Activated CD8-positive, alpha-beta memory T cell treated with anti-CD3 and anti-CD28 coated beads for 4 hours (primary cell): Measurements from ENCODE around the gene SLC26A1.

ENCODE experiments used
- DNase-seq, 2 donors: peaks; one replicate each; pipeline ENCODE4 v3.0.0-alpha.2; 2020; ENCODE audit warnings: low read depth in 2 of 2

SLC26A1 gene

DNA sequence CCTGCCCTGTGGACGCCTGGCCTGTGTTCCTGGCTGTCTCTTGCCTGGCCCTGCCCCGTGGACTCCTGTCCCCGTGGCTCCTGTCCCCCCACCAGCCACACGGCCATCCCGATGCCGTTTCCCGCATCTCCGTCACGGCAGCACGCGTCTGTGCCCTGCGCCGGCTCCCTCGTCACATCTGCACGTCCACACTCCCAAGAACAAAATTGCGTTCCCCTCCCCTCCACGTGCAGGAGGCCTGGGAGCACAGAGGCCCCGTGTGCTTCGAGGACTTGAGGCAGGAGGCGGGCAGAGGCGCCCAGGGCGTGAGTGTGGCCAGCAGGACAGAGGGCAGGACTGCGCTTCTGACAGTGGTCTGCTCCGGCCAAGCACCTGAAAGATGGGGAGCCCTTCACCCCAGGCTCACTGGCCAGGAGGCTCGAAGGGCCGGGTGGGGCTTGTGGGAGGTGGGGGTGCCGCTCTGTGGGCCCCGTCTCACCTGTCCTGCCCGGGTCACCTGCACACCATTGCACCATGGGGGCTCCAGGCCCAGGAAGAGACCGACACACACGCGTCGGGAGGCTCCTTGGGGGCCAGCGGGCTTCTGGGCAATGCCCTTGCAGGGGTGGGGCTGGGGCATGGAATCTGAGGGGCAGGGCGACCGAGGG, 35.5 kb upstream of the SLC26A1 start:
- DNase-seq = no peak

DNA sequence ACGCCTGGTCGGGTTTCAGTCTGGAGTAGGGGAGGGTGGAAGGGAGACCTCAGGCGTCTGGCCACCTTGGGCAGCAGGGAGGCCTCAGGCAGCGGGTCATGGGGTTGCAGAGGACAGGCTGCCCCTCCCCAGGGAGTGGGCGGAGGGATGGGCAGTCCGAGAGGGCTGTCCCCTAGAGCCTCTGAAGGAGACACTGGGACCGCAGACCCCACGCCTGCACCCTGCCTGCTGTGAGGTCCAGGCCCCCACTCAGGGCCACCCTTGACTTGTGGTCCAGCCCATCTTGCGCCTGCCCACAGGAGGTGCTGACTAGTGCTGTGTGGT, 34.7 kb upstream of the SLC26A1 start:
- DNase-seq = no peak

DNA sequence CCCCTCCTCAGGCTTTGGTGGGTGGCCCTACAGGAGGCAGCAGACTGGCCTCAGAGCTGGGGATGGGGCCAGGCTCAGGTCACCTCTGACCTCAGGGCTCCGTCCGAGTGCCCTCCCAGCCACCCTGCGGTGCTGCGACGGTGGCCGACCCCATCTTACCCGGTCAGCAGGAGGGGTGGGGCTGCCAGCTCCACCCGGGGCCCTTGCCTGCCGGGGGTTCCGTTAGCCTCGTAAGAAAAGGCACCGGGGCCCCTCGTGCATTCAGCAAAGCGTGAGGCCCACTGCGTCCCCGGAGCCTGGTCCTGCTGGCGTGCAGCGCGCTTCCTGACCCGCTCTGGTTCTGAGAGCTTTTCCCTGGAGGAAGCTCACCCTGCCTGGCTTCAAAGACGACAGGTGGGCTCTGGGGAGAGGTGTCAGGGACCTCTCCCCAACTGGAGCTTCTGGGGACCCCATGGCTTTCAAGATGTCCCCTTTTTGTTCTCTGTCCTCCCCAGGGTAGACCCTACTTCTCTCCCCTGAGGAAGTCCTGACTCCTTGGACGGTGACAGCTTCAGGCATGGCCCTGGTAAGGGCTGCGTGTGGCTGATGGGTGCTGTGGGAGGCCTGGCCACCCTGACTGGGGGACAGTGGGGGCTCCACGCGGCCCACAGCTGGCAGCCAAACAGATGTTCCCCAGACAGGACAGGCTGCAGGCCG, 34.2 kb upstream of the SLC26A1 start:
- no peak for DNase-seq

DNA sequence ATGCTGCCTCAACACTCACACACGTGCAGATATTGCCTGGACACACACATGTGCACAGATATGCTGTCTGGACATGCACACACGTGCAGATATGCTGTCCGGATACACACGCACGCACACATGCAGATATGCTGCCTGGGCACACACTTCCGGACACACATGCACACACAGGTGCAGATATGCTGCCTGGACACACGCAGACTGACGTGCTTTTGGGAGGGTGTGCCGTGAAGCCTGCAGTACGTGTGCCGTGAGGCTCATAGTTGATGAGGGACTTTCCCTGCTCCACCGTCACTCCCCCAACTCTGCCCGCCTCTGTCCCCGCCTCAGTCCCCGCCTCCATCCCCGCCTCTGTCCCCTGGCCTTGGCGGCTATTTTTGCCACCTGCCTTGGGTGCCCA, 32.9 kb upstream of the SLC26A1 start:
- no peak for DNase-seq

DNA sequence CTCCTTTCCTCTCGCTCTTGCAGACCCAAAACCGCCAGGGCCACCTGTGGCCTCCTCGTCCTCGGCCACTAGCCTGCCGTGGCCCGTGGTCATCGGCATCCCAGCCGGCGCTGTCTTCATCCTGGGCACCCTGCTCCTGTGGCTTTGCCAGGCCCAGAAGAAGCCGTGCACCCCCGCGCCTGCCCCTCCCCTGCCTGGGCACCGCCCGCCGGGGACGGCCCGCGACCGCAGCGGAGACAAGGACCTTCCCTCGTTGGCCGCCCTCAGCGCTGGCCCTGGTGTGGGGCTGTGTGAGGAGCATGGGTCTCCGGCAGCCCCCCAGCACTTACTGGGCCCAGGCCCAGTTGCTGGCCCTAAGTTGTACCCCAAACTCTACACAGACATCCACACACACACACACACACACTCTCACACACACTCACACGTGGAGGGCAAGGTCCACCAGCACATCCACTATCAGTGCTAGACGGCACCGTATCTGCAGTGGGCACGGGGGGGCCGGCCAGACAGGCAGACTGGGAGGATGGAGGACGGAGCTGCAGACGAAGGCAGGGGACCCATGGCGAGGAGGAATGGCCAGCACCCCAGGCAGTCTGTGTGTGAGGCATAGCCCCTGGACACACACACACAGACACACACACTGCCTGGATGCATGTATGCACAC, 31.8 kb upstream of the SLC26A1 start:
- DNase-seq = no peak

DNA sequence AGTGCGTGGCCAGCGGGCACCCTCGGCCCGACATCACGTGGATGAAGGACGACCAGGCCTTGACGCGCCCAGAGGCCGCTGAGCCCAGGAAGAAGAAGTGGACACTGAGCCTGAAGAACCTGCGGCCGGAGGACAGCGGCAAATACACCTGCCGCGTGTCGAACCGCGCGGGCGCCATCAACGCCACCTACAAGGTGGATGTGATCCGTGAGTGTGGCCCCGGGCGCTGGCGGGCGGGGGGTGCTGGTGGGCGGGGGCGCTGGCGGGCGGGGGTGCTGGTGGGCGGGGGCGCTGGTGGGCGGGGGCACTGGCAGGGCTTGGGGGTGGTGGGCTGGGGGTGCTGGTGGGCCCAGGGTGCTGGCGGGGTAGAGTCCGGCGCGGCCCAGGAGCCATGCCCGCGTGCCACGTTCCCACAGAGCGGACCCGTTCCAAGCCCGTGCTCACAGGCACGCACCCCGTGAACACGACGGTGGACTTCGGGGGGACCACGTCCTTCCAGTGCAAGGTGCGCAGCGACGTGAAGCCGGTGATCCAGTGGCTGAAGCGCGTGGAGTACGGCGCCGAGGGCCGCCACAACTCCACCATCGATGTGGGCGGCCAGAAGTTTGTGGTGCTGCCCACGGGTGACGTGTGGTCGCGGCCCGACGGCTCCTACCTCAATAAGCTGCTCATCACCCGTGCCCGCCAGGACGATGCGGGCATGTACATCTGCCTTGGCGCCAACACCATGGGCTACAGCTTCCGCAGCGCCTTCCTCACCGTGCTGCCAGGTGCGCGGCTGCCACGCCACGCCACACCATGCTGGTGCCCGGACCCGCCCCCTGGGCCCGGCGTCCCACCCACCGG, 30.9 kb upstream of the SLC26A1 start:
- DNase-seq = no peak

DNA sequence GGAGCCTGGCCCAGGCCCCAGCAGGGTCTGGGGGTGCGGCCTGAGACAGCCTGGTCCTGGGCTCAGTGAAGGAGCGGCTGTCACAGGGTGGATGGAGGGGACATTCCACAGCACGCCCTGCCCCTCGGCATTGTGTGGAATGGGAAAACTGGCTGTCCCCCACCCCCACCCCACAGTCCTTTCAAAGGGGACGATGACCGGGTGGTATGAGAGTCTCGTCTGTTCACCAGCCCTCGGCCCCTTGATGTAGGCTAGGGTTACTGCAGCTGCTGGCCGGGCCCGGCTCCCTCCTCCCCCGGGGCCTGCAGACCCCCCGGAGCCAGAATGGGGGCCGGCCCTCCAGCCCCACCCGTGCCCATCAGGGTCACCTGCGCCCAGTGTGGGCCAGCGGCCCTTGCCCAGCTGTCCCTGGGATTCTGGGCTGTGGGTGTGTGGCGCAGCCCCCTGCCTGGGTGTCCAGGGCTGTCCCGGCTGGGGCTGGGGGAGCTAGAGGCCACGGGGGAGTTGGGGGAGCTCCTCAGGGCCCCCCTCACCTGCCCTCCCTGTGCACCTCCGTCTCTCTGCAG, 30.0 kb upstream of the SLC26A1 start:
- DNase-seq = no peak

DNA sequence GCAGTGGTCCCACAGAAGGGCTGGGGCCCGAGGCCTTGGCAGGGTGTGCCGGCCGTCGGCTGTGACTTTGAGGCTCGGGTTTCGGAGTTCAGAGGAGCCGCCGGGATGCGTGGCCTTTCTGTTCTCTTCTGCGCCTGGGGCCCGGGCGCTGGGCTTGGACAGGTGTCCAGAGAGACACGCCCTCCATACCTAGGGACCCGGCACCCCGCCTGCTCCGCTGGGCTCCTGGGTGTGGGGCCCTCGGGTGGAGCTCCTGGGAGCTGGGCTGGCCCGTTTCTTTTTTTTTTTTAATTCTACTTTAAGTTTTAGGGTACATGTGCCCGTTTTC, 29.5 kb upstream of the SLC26A1 start:
- no peak for DNase-seq

DNA sequence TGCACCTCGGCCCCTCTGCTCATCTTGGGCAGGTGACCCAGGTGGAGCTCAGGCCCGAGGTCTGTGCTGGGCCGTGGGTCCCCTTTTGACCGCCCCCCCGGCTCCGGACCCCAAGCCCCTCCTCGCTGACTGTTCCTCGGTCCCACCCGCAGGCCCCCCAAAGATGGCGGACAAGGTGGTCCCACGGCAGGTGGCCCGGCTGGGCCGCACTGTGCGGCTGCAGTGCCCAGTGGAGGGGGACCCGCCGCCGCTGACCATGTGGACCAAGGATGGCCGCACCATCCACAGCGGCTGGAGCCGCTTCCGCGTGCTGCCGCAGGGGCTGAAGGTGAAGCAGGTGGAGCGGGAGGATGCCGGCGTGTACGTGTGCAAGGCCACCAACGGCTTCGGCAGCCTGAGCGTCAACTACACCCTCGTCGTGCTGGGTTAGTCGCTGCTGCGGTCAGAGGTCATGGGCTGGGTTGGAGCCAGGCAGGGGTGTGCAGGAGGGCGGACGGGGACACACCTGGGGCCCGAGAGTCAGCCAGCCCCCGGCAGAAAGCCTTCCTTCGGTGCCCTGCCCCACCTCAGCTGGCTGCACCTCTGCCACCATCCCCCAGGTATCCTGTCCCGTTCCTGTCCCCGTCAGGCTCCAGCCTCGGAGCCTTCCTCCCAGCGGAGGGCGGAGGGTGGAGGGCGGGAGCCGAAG, 29.0 kb upstream of the SLC26A1 start:
- no peak for DNase-seq

DNA sequence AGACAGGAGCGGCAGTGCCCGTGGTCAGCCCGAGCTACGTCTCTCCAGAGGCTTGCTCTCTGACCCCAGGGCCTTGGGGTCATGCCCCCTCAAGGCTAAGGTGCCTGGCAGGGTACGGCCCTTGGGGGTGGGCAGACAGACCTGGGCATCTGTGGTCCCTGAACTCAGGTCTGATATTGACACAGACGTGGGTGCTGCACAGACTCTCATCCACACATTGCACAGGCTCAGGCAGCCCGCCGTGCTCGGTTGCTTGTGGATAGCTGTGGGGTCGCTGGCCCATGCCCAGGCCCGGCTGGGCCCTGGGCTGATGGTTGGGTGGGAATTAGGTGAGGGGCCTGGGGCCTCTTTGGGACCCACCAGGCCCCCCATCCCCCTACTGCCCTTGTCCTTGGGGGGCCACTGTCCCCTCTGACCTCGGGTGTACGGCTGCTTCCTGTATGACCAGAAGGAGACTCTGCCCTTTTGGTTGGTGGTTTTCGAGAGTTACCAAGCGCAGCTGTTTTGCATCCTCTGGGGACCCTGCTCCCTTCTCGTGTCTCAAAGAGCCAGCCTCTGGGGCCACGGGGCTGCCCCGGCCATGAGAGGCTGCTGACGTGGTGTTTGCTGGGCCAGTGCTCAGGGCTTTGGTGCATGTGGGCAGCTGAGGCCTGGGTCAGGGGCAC, 28.3 kb upstream of the SLC26A1 start:
- DNase-seq = no peak

DNA sequence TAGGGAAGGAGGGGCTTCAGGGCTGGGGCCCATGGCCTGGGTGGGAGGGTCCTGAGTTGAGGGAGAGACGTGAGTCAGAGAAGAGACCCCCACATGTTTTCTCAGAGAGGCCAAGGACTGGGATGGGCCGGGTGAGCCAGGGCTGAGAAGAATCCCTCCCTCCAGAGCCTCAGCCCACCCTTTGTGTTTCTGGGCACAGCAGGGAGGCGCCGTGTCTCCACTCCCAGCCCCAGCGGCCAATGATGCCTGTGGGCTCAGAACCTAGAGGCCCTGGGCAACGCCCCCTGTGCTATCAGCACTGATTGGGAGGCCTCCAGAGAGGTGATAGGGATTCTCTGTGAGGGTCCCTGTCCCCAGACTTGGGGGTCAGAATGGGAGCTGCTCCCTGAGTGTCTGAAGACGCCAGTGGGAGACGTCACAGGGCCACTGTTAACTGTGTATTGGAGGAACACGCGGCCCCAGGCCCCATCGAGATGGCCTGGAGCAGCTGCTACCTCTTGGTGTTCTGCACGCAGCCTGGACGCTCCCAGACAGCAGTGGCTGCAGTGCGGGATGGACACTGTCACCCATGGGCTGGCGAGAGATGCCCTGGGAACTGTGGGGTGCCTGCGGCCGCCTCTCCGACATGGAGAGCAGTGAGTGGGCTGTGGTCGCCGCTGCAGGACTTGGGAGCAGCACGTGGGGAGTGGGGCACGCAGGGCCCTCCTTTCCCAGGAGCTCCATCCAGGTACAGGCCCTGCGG, 26.7 kb upstream of the SLC26A1 start:
- DNase-seq = no peak

DNA sequence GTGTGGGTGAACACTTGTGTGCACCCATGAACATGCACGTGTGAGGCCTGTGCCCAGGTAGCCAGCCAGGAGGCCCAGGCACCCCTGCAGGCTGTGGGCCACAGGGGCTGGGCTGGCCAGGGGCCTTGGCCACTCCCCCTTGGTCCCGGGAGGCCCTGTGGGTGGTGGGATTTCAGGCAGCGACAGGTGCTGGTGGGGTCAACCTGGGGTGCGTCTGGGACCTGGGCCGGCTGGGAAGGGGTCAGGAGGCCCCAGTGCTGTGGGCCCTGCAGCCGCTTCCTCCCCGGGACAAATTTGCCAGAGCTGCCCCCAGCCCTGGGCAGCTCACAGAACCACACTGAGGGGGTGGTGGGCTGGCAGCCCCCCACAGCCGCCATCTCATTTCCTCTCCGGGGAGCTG, 26.1 kb upstream of the SLC26A1 start:
- no peak for DNase-seq

DNA sequence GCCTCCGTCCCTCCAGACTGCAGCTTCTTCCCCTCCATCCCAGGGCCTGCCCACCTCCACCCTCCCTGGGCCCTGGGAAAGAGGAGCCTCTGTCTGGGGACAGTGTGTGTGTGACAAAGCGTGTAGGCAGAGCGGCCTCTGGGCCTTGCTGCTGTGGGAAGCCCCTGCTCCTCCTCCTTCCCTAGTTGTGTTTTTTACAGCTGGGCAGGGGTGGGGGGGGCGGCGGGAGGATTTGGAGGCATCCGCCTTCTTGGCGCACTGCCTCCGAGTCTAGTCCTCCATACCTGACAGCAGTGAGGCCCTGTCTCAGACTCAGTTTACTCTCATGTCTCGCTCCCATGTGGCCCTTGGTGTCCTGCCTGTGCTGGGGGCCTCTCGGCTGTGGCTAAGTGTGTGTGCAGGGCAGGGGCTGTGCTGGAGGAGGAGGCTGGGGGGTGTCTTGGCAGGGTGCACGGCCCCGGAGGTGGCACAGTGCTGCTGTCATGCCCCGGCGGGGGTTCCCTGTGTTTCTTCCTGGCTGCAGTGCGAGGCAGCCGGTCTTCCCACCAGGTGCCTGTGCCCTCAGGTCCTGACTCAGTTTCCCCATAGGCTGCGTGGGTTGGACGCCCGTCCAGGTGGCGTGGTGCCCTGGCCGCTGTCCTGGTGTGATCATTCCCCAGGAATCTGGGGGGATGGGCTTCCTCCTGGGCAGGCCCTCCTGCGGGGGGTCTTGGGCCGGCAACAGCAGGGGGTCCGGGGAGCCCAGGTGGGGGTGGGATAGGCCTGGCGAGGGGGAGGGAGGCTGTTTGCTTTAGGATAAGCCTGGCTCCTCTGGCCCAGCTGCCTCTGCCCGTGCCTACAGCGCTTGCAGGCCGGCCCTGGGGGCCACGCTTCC, 25.2 kb upstream of the SLC26A1 start:
- DNase-seq = no peak

DNA sequence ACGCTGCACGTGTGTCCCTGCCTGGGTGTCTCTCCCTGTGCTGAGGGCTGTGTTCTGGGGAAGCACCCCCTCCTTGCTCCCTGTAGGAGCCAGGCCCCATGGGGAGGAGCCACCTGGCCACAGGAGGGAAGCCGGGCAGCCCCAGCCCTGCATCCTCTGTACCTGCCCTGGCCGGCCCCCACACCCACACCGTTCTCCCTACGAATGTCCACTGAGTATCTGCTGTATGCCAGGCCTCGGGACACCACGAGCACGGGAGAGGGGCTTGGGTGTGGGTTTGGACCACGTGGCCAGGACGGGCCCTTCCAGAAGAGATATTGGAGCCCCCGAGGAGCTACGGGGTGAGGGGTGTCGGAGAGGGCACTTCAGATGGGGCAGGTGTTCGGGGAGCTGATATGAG, 24.5 kb upstream of the SLC26A1 start:
- DNase-seq = no peak

DNA sequence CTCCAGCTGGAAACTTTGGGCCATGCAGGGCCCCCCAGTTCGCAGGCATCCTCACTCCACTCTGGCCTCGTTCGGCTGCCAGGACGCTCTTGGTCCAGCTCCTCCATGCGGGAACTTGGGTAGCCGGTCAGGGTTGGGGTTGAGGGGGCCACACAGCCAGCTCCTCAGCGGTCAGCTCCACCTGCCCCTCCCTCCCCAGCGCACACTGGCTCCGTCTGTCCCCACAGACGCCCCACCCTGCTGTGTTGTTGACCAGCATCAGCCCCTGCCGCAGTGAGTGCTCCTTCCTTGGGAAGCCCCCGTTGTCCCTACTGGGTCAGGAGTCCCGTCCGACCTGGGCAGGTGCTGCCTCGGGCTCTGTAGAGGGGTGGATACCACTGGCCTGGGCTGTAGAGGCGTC, 24.0 kb upstream of the SLC26A1 start:
- no peak for DNase-seq

DNA sequence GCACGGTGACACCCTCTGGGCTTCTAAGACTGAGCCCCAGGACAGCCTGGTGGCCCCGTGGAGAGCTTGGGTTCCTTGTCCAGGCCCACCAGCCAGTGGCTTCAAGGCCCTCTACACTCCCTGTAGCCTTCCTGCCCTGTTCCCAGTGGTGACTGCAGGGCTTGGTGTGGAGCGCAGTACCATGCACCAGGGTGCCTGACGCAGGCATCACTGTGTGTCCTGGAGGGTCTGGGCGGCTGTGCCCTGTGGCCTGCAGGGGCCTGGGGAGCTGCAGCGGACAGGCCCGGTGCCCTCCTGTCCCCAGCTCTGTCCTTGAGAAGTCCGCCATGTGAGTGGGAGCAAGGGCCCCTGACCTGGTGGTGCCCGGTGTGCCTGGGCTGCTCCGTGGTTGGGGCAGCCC, 22.5 kb upstream of the SLC26A1 start:
- DNase-seq = no peak

DNA sequence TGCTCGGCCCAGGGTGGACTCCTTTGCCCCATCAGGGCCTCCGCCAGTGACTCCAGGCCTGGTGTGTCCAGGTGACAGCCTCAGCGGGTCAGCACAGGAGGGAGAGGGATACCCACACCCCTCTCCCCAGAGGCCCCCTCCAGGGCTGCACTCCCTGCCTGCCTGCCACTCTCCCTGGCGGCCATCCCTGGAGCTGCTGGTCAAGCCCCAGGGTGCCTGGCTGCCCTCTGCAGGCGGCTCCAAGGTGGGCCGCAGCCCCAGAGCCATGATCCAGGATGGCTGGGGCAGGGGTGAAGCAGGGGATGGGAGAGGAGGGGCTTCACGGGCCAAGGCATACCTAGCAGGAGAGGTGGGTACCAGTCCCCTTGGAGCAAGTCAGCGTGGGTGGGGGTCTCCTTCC, 22.0 kb upstream of the SLC26A1 start:
- no peak for DNase-seq

DNA sequence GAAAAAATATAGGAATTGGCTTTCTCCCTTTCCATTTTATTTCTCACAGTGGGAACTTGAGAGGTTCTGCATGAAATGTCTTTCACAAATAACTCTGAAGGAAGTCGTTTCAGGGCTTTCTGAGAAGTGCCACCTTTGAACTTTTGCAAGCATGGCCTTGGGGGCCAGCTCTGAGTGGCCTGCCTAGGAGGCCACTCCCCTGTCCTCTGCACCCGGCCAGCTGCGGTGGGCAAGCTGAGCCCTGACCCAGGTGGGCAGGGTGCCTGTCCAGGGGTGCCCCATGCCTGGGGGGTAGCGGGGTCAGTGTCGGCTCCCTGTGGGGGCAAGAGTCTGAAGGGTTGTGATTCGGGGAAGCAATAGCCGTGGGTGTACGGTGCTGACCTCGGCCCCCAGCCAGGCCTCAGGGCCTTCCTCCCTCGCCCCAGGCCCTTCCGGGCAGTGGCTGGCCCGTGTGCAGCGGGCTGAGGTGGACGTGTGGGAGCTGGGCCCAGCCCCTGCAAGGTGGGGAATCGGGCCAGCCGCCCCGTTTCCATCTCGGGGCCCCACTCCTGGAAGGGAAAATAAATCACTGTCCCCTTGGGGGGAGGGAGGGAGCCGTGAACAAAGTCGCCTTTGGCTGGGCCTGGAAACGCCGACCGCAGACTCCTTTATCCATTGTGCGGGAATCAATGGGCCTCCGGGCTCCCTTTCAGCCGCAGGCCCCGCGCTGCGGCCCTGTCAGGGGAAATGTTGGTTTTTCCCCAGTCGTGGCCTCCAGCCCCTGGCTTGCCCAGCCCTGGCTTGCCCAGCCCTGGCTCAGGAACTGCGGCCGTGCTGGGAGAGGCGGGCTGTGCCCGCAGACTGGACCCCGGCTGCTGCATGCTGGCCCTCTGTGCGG, 21.3 kb upstream of the SLC26A1 start:
- no peak for DNase-seq
